Central memory CD8-positive, alpha-beta T cell (primary cell): ENCODE measurements around the gene C6orf120.

Source experiments
- ATAC-seq: fragments of 150-1000 bp; cut with Tn5 transposase; replicated peaks from 2 replicates; pipeline ENCODE4 v1.10.0; 2022; ENCODE audit warnings: mild to moderate bottlenecking, moderate FRiP score, moderate number of reproducible peaks; ENCODE audit not compliant: poor library complexity, severe bottlenecking; ENCODE audit errors: extremely low read depth
- DNase-seq, 2 donors: peaks; one replicate each; pipeline ENCODE4 v3.0.0; 2021; ENCODE audit warnings: low spot score in 2 of 2
- H3K27ac Mint-ChIP-seq: one replicate; pipeline ENCODE4 v1.8.0; 2022; ENCODE audit warnings: low read depth, mild to moderate bottlenecking, moderate library complexity, mixed read lengths
- H3K27me3 Mint-ChIP-seq: one replicate; pipeline ENCODE4 v1.8.0; 2022; ENCODE audit warnings: mixed read lengths
- H3K36me3 Mint-ChIP-seq: one replicate; pipeline ENCODE4 v1.8.0; 2022; ENCODE audit warnings: mild to moderate bottlenecking, moderate library complexity, mixed read lengths; ENCODE audit not compliant: insufficient read depth
- H3K4me1 Mint-ChIP-seq: one replicate; pipeline ENCODE4 v1.8.0; 2022; ENCODE audit warnings: mixed read lengths
- H3K4me3 Mint-ChIP-seq: one replicate; pipeline ENCODE4 v1.8.0; 2022; ENCODE audit warnings: mild to moderate bottlenecking, moderate library complexity, mixed read lengths
- H3K9me3 Mint-ChIP-seq: one replicate; pipeline ENCODE4 v1.8.0; 2022; ENCODE audit warnings: mixed read lengths

Gene C6orf120

GRCh38 chr6:169701954-169702839, at the start of gene C6orf120, which contains the start of gene WDR27:
Gene C6orf120 (plus strand): TSS chr6:169702126. CDS start chr6:169702460, 334 bp downstream.
Gene WDR27 (minus strand): TSS chr6:169702029. CDS start chr6:169689005, 13,024 bp downstream.
- Mint-ChIP-seq H3K4me1 (peaks cover 28% of the 10 kb centered on the region), H3K36me3 (peaks cover 21% of the 10 kb centered on the region), H3K27ac (peak within 1 kb of the TSS; percentile 89), H3K4me3 (peak within 1 kb of the TSS; percentile 86), H3K9me3 (no peaks in the 10 kb centered on the region), H3K27me3 (no peaks in the 10 kb centered on the region)
- peak; percentile 89 for ATAC-seq
- DNase-seq = peak; percentile 93 to 94

GRCh38 chr6:169652896-169653295, 49.0 kb upstream of the C6orf120 start:
- no peaks in the 10 kb centered on the region for H3K36me3 Mint-ChIP-seq
- H3K4me3 Mint-ChIP-seq = no peak overlapping the region

GRCh38 chr6:169653691-169654090, 48.2 kb upstream of the C6orf120 start:
- Mint-ChIP-seq H3K9me3 (no peaks in the 10 kb centered on the region), H3K27me3 (no peaks in the 10 kb centered on the region), H3K36me3 (no peaks in the 10 kb centered on the region), H3K4me3 (peak overlapping the region; percentile 81), H3K4me1 (peaks cover 16% of the 10 kb centered on the region), H3K27ac (peak overlapping the region; percentile 77)
- DNase-seq (no peak), ATAC-seq (no peak)

More at GRCh38 chr6:169652896-169653295, 49.0 kb upstream of the C6orf120 start:
- no peak for DNase-seq
- peaks cover 16% of the 10 kb centered on the region for H3K4me1 Mint-ChIP-seq
- no peaks in the 10 kb centered on the region for H3K9me3 Mint-ChIP-seq
- no peaks in the 10 kb centered on the region for H3K27me3 Mint-ChIP-seq
- ATAC-seq = no peak
- no peak overlapping the region for H3K27ac Mint-ChIP-seq

GRCh38 chr6:169654598-169655391, 47.1 kb upstream of the C6orf120 start:
- no peaks in the 10 kb centered on the region for H3K9me3 Mint-ChIP-seq
- no peaks in the 10 kb centered on the region for H3K27me3 Mint-ChIP-seq
- H3K27ac Mint-ChIP-seq = peak overlapping the region; percentile 77
- peak overlapping the region; percentile 81 for H3K4me3 Mint-ChIP-seq
- H3K36me3 Mint-ChIP-seq = no peaks in the 10 kb centered on the region
- ATAC-seq (peak; percentile 95), DNase-seq (peak; percentile 46 to 68)
- peaks cover 16% of the 10 kb centered on the region for H3K4me1 Mint-ChIP-seq

- no peaks in the 10 kb centered on the region for H3K9me3 Mint-ChIP-seq
- ATAC-seq (no peak), DNase-seq (no peak)
- peaks cover 16% of the 10 kb centered on the region for H3K4me1 Mint-ChIP-seq
- no peak overlapping the region for H3K4me3 Mint-ChIP-seq
- H3K27ac Mint-ChIP-seq = no peak overlapping the region
- H3K27me3 Mint-ChIP-seq = no peaks in the 10 kb centered on the region
- H3K36me3 Mint-ChIP-seq = no peaks in the 10 kb centered on the region
Observed at GRCh38 chr6:169656546-169657283, 45.2 kb upstream of the C6orf120 start.

- no peaks in the 10 kb centered on the region for H3K9me3 Mint-ChIP-seq
Observed at GRCh38 chr6:169657284-169657610, 44.7 kb upstream of the C6orf120 start.

GRCh38 chr6:169659820-169660610, 41.9 kb upstream of the C6orf120 start:
- no peaks in the 10 kb centered on the region for H3K27me3 Mint-ChIP-seq
- H3K9me3 Mint-ChIP-seq = no peaks in the 10 kb centered on the region
- no peaks in the 10 kb centered on the region for H3K36me3 Mint-ChIP-seq
- no peak overlapping the region for H3K27ac Mint-ChIP-seq
- no peak for DNase-seq
- no peak for ATAC-seq
- H3K4me1 Mint-ChIP-seq = peaks cover 4% of the 10 kb centered on the region
- no peak overlapping the region for H3K4me3 Mint-ChIP-seq

More at GRCh38 chr6:169657284-169657610, 44.7 kb upstream of the C6orf120 start:
- Mint-ChIP-seq H3K27me3 (no peaks in the 10 kb centered on the region), H3K4me3 (no peak overlapping the region), H3K4me1 (peaks cover 16% of the 10 kb centered on the region), H3K36me3 (no peaks in the 10 kb centered on the region), H3K27ac (no peak overlapping the region)
- ATAC-seq (no peak), DNase-seq (no peak)

GRCh38 chr6:169660751-169661390, 41.1 kb upstream of the C6orf120 start:
- no peaks in the 10 kb centered on the region for H3K4me1 Mint-ChIP-seq
- no peaks in the 10 kb centered on the region for H3K9me3 Mint-ChIP-seq

GRCh38 chr6:169661391-169661756, 40.6 kb upstream of the C6orf120 start:
- no peak for ATAC-seq
- H3K4me1 Mint-ChIP-seq = no peaks in the 10 kb centered on the region
- peaks cover 3% of the 10 kb centered on the region for H3K36me3 Mint-ChIP-seq

More at GRCh38 chr6:169660751-169661390, 41.1 kb upstream of the C6orf120 start:
- no peak for DNase-seq
- H3K36me3 Mint-ChIP-seq = peaks cover 3% of the 10 kb centered on the region
- no peak overlapping the region for H3K27ac Mint-ChIP-seq
- ATAC-seq = no peak
- H3K4me3 Mint-ChIP-seq = no peak overlapping the region
- H3K27me3 Mint-ChIP-seq = no peaks in the 10 kb centered on the region

GRCh38 chr6:169663468-169663867, 38.5 kb upstream of the C6orf120 start:
- H3K9me3 Mint-ChIP-seq = no peaks in the 10 kb centered on the region
- no peak overlapping the region for H3K27ac Mint-ChIP-seq
- peaks cover 9% of the 10 kb centered on the region for H3K36me3 Mint-ChIP-seq

More at GRCh38 chr6:169661391-169661756, 40.6 kb upstream of the C6orf120 start:
- Mint-ChIP-seq H3K4me3 (no peak overlapping the region), H3K27ac (no peak overlapping the region), H3K9me3 (no peaks in the 10 kb centered on the region), H3K27me3 (no peaks in the 10 kb centered on the region)
- no peak for DNase-seq

GRCh38 chr6:169664227-169664626, 37.7 kb upstream of the C6orf120 start:
- H3K4me3 Mint-ChIP-seq = no peak overlapping the region
- no peak for ATAC-seq

More at GRCh38 chr6:169663468-169663867, 38.5 kb upstream of the C6orf120 start:
- H3K4me1 Mint-ChIP-seq = no peaks in the 10 kb centered on the region
- H3K4me3 Mint-ChIP-seq = no peak overlapping the region
- DNase-seq (no peak), ATAC-seq (no peak)
- no peaks in the 10 kb centered on the region for H3K27me3 Mint-ChIP-seq

More at GRCh38 chr6:169664227-169664626, 37.7 kb upstream of the C6orf120 start:
- Mint-ChIP-seq H3K9me3 (no peaks in the 10 kb centered on the region), H3K4me1 (no peaks in the 10 kb centered on the region), H3K27ac (no peak overlapping the region), H3K36me3 (peaks cover 9% of the 10 kb centered on the region), H3K27me3 (no peaks in the 10 kb centered on the region)
- no peak for DNase-seq
